IMR-90 (cell line): ENCODE results near the gene KIAA0825.

Source experiments
- BHLHE40 ChIP-seq: fragments of 150-350 bp; IDR thresholded peaks from 2 replicates; pipeline ENCODE4 v1.6.1; 2016; ENCODE audit warnings: mild to moderate bottlenecking, low read depth, low read length
- CEBPB ChIP-seq: IDR thresholded peaks from 2 replicates; pipeline ENCODE4 v1.6.1; 2012; ENCODE audit warnings: low read depth, low read length, improper control_type of control experiment
- CHD1 ChIP-seq: IDR thresholded peaks from 2 replicates; pipeline ENCODE4 v1.6.1; 2012; ENCODE audit warnings: low read depth, low read length, improper control_type of control experiment
- CTCF ChIP-seq: conservative IDR thresholded peaks from 2 replicates; pipeline ENCODE4 v1.5.1; 2012; ENCODE audit warnings: mild to moderate bottlenecking, low read depth, low read length, improper control_type of control experiment
- ELK1 ChIP-seq: fragments of 150-350 bp; IDR thresholded peaks from 2 replicates; pipeline ENCODE4 v1.6.1; 2016; ENCODE audit warnings: low read depth, mild to moderate bottlenecking, low read length, moderate library complexity, borderline replicate concordance
- FOS ChIP-seq: fragments of 150-350 bp; IDR thresholded peaks from 2 replicates; pipeline ENCODE4 v1.6.1; 2016; ENCODE audit warnings: low read depth, low read length
- MAFK ChIP-seq: IDR thresholded peaks from 2 replicates; pipeline ENCODE4 v1.6.1; 2012; ENCODE audit warnings: low read depth, low read length, improper control_type of control experiment
- MAZ ChIP-seq: IDR thresholded peaks from 2 replicates; pipeline ENCODE4 v1.6.1; 2012; ENCODE audit warnings: low read depth, mild to moderate bottlenecking, low read length, improper control_type of control experiment, moderate library complexity, borderline replicate concordance
- MXI1 ChIP-seq: IDR thresholded peaks from 2 replicates; pipeline ENCODE4 v1.6.1; 2012; ENCODE audit warnings: low read depth, mild to moderate bottlenecking, low read length, moderate library complexity, borderline replicate concordance
- POLR2A ChIP-seq: IDR thresholded peaks from 2 replicates; pipeline ENCODE4 v1.6.1; 2012; ENCODE audit warnings: mild to moderate bottlenecking, low read depth, low read length
- RAD21 ChIP-seq: IDR thresholded peaks from 2 replicates; pipeline ENCODE4 v1.6.1; 2012; ENCODE audit warnings: low read length, improper control_type of control experiment
- RFX5 ChIP-seq: IDR thresholded peaks from 2 replicates; pipeline ENCODE4 v1.8.0; 2012; ENCODE audit warnings: low read depth, mild to moderate bottlenecking, low read length, moderate library complexity

GRCh38 chr5:94249430-94249829 lies 369.0 kb downstream of the KIAA0825 start:
- TF ChIP-seq CTCF (no peak), RAD21 (no peak), RFX5 (no peak), MAFK (no peak), POLR2A (no peak), MAZ (no peak), ELK1 (no peak), MXI1 (no peak), BHLHE40 (no peak), FOS (no peak), CEBPB (no peak), CHD1 (no peak)
